Head of caudate nucleus (tissue), 42 donors: ENCODE data around the gene PPP4R3A.
"Not testable (repeated sequence)": the region's sequence is repeated elsewhere in the genome, so short reads cannot be mapped to it uniquely, and the experiment has no call there.

Experiments
- DNase-seq, 42 donors: peaks; one replicate each; pipeline versions ENCODE4 v3.0.0 to v3.0.0-alpha.2; 2020 to 2021; ENCODE audit warnings: mixed read lengths in 7 of 42
- intact Hi-C: fragments of 100-400 bp; cut with DNase I; formaldehyde crosslinking; loops from one replicate; pipeline ENCODE4 v1.15.0; 2022

PPP4R3A gene

GRCh38 chr14:91509083-91509877 lies 830 bp downstream of the PPP4R3A start:
- intact Hi-C loops, result no loop called here
- DNase-seq, result peak in 35 of 42 donors; percentile 7 to 59 (median 25)

DNA sequence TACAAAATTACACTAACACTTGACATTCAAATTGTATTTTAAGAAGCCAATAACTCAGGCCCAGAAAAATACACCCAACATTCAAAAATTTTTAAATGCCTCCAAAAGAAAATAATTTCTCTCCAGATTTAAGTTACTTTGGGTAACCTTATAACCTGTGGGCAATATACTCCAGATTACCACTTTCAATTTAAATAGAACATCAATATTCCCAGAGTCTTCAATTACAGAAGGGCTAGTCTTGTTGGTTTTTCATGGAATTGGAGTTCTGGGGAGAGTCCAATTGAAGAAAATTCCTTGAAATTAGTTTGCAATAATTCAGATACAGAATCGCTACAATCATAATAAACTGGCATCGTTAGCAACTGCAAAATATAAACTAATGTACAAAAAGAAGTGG lies 2.0 kb downstream of the PPP4R3A start:
- DNase-seq, result no peak
- intact Hi-C loops, result no loop called here

- no peak for DNase-seq
- intact Hi-C loops, result no loop called here
Observed at GRCh38 chr14:91506226-91506625, 3.9 kb downstream of the PPP4R3A start.

DNA sequence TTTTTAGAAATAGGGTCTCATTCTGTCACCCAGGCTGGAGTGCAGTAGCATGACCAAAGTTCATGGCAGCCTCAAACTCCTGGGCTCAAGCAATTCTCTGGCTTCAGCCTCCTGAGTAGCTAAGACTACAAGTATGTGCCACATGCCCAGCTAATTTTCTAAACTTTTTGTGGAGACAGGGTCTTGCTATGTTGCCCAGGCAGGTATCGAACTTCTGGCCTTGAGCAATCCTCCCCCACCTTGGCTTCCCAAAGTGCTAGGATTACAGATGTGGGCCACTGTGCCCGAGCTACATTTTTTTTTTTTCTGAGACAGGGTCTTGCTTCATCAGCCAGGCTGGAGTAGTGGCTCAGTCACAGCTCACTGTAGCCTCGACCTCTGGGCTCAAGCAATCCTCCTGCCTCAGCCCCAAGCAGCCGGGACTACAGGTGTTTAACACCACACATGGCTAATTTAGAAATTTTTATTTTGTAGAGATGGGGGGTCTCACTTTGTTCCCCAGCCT lies 7.1 kb downstream of the PPP4R3A start:
- no peak for DNase-seq
- intact Hi-C loops, result no loop called here

GRCh38 chr14:91501951-91502930 lies 7.9 kb downstream of the PPP4R3A start:
- no peak for DNase-seq
- intact Hi-C loops, result no loop called here

DNA sequence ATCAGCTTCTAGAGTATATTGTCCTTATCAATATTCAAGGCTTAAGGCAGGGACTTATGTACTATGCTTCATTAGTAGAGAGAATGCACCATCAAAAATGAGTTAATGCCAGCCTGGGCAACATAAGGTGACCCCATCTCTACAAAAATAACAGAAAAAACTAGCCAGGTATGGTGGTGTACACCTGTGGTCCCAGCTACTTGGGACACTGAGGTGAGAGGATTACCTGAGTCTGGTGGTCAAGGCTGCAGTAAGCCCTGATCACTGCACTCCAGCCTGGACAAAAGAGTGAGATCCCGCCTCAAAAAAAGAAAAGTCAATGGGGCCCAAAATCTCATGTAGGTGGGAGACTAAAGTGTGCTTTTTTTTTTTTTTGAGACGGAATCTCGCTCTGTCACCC lies 8.8 kb downstream of the PPP4R3A start:
- intact Hi-C loops, result no loop called here
- DNase-seq, result no peak

GRCh38 chr14:91496790-91497189 lies 13.3 kb downstream of the PPP4R3A start:
- DNase-seq, result no peak
- intact Hi-C loops, result no loop called here

GRCh38 chr14:91494392-91495065 lies 15.6 kb downstream of the PPP4R3A start:
- intact Hi-C loops, DNase-seq: not testable (repeated sequence)

GRCh38 chr14:91493169-91493568 lies 16.9 kb downstream of the PPP4R3A start:
- intact Hi-C loops, result no loop called here
- no peak for DNase-seq

DNA sequence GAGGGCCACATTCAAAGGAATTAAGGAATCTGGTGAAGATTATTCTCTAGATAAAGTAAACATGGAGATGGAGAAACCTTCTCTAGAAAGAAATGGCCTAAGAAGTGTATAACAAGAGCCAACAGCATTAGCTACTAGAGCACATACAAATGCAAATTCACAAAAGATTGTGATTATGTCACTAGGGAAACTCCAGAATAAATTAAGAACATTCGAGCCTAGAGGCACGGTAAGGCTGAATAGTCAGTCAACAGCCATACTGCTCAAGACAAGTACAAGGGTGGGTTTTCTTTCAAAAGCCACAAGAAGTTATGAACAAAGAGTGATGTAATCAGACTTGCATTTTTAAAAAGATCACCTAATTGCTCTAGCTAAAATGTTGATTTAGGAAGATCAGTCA lies 25.4 kb downstream of the PPP4R3A start:
- no peak for DNase-seq
- intact Hi-C loops, result no loop called here

- intact Hi-C loops, result no loop called here
- DNase-seq, result no peak
Observed at GRCh38 chr14:91484186-91484585, 25.9 kb downstream of the PPP4R3A start.

DNA sequence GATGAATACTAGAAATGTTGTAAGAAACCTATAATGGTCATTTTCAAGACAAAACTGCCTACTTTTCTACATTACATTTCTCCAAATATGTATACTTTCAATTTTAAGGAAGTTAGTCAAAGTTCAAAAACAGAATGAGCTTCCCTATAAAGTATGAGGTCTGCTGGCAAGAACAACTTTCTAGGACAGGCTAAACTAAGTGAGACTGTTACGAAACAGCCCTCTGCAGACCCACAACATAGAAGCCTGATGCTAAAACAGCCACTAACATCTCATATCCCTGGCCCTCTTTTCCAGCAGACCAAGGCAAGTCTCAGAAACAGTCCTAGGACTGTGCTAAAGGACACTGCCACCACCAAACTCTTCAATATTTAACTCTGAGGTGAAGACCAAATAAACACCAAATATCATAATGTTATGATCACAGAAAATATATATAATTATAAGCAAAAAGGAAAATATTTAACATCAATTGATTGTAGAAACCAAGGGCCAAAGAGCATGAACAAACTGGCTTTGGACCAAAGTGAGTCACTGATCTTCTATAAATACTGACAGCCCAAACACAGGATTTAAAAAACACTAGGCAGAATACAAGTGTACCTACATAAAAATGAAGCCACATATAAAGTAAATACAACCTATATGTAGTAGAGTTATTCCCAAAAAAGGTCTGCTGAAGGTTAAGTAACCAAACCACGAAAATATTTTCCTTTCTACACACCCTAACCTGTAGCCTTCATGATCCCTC lies 27.7 kb downstream of the PPP4R3A start:
- DNase-seq, result no peak
- intact Hi-C loops, result no loop called here

- DNase-seq, result no peak
- intact Hi-C loops, result no loop called here
Observed at GRCh38 chr14:91477388-91477787, 32.7 kb downstream of the PPP4R3A start.

- no peak for DNase-seq
- intact Hi-C loops, result no loop called here
Observed at GRCh38 chr14:91473046-91473445, 37.1 kb downstream of the PPP4R3A start.

DNA sequence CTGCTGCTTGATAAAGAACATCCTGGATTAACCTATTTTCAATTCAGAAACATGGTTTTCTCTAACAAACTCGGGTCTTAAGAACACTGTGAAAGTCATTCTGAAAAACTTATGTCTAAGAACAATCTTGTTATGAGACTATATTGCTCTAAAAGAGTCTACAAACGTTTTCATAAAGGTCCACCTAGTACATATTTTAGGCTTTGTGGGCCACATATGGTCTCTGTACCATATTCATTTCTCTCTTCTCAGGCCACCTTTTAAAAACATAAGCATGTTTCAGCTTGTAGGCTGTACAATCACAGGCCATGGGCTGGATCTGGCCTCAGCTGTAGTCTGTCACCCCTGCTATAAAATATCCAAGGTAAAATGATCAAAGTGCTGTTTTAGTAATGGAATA lies 39.9 kb downstream of the PPP4R3A start:
- DNase-seq, result no peak
- intact Hi-C loops, result no loop called here

DNA sequence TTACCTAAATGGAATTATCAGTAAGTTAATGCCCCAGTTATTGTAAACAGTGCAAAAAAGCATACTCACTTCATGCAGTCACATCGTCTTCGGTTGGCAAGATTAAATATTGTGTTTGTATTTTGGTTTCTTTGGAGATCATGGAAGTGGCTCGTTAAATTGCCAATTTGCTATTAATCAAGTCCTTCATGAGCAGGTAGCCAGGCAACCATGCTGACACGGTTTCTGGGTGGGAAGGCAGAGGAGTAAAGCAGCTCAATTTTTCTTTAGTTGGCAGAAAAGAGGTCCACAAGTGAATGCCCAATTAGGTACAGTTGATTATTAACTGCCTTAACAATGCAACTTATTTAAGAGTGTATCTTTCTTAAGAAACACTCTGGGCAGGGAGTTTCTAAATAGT lies 43.9 kb downstream of the PPP4R3A start:
- peak in 1 of 42 donors; percentile 14 for DNase-seq
- intact Hi-C loops, result no loop called here

DNA sequence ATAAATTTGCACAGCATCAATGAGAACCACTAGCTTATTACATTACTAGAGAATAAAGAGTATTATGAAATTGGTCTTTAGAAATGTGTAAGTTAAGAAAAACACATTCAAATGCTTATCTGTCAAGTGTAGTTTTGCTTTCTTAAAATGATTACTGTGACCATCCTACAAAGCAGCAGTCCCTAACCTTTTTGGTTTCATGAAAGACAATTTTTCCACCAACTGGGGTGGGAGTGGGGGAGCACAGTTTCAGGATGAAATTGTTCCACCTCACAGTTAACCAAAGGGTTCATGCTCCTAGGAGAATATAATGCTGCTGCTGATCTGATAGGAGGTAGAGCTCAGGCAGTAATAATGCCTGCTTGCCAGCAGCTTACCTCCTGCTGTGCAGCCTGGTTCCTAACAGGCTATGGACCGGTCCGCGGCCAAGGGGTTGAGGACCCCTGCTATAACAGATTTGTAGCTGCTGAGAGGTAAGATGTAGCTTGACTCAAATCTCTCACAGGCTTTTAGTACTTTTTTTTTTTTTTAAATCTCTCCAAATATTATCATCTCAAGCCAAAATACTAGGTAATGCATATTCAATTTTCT lies 45.4 kb downstream of the PPP4R3A start:
- DNase-seq, result no peak
- intact Hi-C loops, result no loop called here

DNA sequence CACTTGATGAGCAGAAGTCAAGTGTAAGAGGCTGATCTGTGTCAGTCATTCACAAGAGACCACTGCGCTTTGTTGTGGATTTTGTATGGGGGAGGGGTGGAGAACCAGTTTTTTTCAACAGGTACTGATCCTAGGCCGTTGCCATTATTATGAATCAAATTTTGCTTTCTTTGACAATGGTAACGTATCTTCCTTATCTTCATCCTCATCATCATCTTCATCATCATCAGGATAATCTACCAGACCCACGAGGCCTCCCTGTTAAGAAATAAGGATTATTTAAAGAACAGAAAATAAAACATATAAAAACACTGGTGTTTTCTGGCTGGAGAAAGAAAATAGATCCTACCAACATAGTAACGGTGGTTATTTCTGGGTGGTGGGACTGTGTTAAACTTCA lies 51.5 kb downstream of the PPP4R3A start:
- intact Hi-C loops, result no loop called here
- DNase-seq, result no peak
